Activated naive CD8-positive, alpha-beta T cell (primary cell): ENCODE results near the gene MAP4K3.

Source experiments
- H3K27ac Mint-ChIP-seq: one replicate; pipeline ENCODE4 v1.8.0; 2021; ENCODE audit warnings: mixed read lengths
- H3K27me3 Mint-ChIP-seq: one replicate; pipeline ENCODE4 v1.8.0; 2021; ENCODE audit warnings: mixed read lengths
- H3K36me3 Mint-ChIP-seq: one replicate; pipeline ENCODE4 v1.8.0; 2021; ENCODE audit warnings: mixed read lengths
- H3K4me1 Mint-ChIP-seq: one replicate; pipeline ENCODE4 v1.8.0; 2021; ENCODE audit warnings: low read depth, mixed read lengths
- H3K4me3 Mint-ChIP-seq: one replicate; pipeline ENCODE4 v1.8.0; 2021; ENCODE audit warnings: mild to moderate bottlenecking, mixed read lengths
- H3K9me3 Mint-ChIP-seq: one replicate; pipeline ENCODE4 v1.8.0; 2021; ENCODE audit warnings: low read depth, mixed read lengths

MAP4K3 gene

GRCh38 chr2:39216346-39217191 is 220.5 kb downstream of the MAP4K3 start:
- H3K27me3 Mint-ChIP-seq, result no peaks in the 10 kb centered on the region
- peaks cover 49% of the 10 kb centered on the region for H3K4me1 Mint-ChIP-seq
- H3K9me3 Mint-ChIP-seq, result no peaks in the 10 kb centered on the region
- peak overlapping the region; percentile 100 for H3K27ac Mint-ChIP-seq
- H3K4me3 Mint-ChIP-seq, result peak overlapping the region; percentile 51
- peaks cover 5% of the 10 kb centered on the region for H3K36me3 Mint-ChIP-seq

DNA sequence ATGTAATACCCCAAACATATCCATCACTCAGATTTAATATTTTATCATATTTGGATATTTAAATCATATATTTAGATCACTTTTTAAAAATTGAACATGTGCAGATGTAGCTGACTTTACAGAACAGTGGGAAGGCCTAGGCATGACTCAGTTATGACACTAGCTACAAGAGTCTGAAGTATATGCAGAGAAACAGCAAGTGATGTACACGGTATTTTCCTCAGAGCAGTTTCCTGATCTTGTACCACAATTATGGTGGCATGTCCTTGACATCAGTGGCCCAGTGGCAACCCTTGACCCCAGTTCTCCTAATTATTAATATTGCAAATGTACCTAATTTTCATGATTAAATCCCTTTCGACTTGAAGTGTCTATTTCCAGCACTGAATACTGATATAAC is 221.5 kb downstream of the MAP4K3 start:
- Mint-ChIP-seq H3K9me3 (no peaks in the 10 kb centered on the region), H3K4me3 (peak overlapping the region; percentile 30), H3K4me1 (peaks cover 51% of the 10 kb centered on the region), H3K27ac (peak overlapping the region; percentile 100), H3K27me3 (no peaks in the 10 kb centered on the region), H3K36me3 (peaks cover 5% of the 10 kb centered on the region)

- no peaks in the 10 kb centered on the region for H3K27me3 Mint-ChIP-seq
- peaks cover 35% of the 10 kb centered on the region for H3K4me1 Mint-ChIP-seq
- H3K36me3 Mint-ChIP-seq, result peaks cover 5% of the 10 kb centered on the region
- H3K4me3 Mint-ChIP-seq, result no peak overlapping the region
- peak overlapping the region; percentile 17 for H3K27ac Mint-ChIP-seq
- H3K9me3 Mint-ChIP-seq, result no peaks in the 10 kb centered on the region
These were observed 224.1 kb downstream of the MAP4K3 start for GRCh38 chr2:39213015-39213414.

- Mint-ChIP-seq H3K4me1 (peaks cover 16% of the 10 kb centered on the region), H3K9me3 (no peaks in the 10 kb centered on the region), H3K27me3 (no peaks in the 10 kb centered on the region), H3K4me3 (no peak overlapping the region), H3K36me3 (peaks cover 5% of the 10 kb centered on the region), H3K27ac (no peak overlapping the region)
These were observed 226.2 kb downstream of the MAP4K3 start for GRCh38 chr2:39210846-39211245.

DNA sequence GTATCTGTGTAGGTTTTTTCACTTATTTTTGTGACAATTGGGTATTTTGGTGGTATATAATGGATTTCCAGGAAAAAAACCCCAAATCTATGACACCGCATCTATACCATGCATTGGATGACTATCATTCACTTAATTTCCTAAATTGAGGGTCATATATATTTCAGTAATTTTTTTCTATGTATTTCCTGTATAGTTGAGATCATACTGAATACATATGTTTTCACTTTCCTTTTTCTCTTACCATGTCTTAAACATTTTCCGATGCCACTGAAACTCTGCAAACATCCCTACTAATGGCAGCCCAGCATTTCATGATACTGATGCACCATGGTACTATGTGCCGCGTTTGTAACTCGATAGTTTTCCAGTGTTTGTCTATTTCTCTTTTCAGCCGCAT is 233.7 kb downstream of the MAP4K3 start:
- no peak overlapping the region for H3K27ac Mint-ChIP-seq
- no peak overlapping the region for H3K4me3 Mint-ChIP-seq
- no peaks in the 10 kb centered on the region for H3K27me3 Mint-ChIP-seq
- peaks cover 11% of the 10 kb centered on the region for H3K4me1 Mint-ChIP-seq
- H3K36me3 Mint-ChIP-seq, result no peaks in the 10 kb centered on the region
- peaks cover 21% of the 10 kb centered on the region for H3K9me3 Mint-ChIP-seq

DNA sequence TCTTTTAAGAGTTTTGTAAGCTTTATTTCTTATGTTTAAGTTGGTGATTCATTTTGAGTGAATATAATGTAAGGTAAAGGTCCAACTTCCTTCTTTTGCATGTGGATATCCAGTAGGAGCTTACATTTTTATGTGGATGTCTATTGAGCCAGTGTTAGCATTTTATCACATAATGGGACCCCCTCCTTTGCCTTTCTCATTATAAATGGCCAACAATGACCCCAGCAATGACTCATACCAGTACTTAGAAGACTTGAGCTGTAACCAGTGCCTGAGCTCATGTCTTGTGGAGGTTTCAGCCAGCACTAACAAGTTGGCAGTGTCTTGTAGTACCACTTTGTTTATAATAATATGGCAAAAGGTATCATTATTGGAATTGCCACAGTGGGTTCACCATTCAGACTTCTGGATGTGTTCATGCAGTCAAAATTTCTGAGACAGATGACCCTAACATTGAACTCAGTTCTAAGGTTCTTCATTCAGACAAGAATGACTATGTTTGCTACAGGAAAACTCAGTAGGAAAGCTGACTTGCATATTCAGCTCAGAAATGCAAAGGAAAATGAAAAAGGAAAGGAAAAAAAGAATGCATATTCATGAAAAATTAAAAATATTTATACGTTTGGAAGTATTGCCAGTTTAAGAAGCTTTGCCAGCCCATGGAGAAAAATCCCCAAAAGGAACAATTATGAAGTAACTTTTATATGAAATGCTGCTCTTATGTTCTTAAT is 234.3 kb downstream of the MAP4K3 start:
- peaks cover 21% of the 10 kb centered on the region for H3K9me3 Mint-ChIP-seq
- H3K4me1 Mint-ChIP-seq, result peaks cover 11% of the 10 kb centered on the region
- H3K36me3 Mint-ChIP-seq, result no peaks in the 10 kb centered on the region
- no peak overlapping the region for H3K4me3 Mint-ChIP-seq
- H3K27me3 Mint-ChIP-seq, result no peaks in the 10 kb centered on the region
- H3K27ac Mint-ChIP-seq, result no peak overlapping the region
